ENCODE results near the gene TRAF1. TPM values are rescaled to one million over a fixed set of nuclear protein-coding genes. Genes with fewer than 3 reads are reported as not detected.

Gene TRAF1
- total and polyA plus RNA-seq, 2 of the 13 experiments (the other 11 are each of a cell fraction or from before 2014, with no cell fraction given) = 0.44 to 1.0 TPM

DNA sequence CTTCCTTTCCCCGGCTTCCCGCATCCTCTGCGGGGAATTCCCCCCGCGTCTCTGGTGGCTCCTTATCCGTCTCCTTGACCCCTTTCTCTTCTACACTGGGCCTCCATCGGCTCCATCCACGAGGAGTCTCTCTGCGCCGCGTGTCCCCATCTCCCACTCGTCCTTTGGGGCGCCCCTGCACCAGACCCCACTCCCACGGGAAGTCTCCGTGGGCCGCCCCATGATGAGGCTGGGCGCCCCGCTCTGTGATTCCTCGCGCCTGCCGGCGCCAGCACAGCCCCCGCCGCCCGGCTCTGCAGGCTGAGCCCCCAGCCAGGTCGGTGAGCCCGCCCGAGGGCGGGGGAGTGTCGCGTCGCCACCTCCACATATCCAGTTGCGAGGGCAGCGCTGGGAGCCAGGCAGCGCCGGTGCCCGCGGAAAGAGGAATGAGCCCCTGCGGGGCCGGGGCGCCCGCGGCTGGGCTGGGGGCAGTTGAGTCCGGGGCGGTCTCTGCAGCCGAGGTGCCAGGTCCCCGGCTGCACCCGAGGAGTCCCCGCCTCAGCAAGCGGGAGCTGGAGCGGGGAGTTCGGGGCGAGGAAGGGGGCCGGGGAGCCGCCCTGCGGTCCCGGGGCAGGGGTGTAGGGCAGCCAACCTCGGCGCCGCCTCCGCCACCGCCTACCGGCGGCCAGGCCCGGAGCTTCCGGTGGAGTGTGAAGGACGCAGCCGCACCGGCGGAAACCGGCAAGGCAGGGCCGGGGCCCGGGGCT, 2.1 kb upstream of the TRAF1 start (continued):
- TF ChIP-seq ZNF547 (CRISPR knock-in tag; IDR thresholded peaks at IDR 0.05) (no peak), E2F2 (CRISPR knock-in tag; IDR thresholded peaks at IDR 0.05; ENCODE audit: borderline replicate concordance) (0 out of 2 replicates have a peak, but pooled peaks have one; percentile 34), JUND (CRISPR knock-in tag; IDR thresholded peaks at IDR 0.05) (no peak), PRPF4 (IDR thresholded peaks at IDR 0.05; ENCODE audit: low read depth, low read length, poor library complexity, severe bottlenecking) (no peak), BRCA1 (CRISPR knock-in tag; IDR thresholded peaks at IDR 0.05) (no peak), MLLT10 (CRISPR knock-in tag; IDR thresholded peaks at IDR 0.05) (no peak), ZNF713 (CRISPR knock-in tag; IDR thresholded peaks at IDR 0.05) (no peak), ZFX (CRISPR knock-in tag; IDR thresholded peaks at IDR 0.05; ENCODE audit: low read depth) (peak; percentile 78), ZNF570 (CRISPR knock-in tag; IDR thresholded peaks at IDR 0.05; ENCODE audit: borderline replicate concordance) (peak; percentile 49; the same call in 1 of the 2 replicates), ZKSCAN1 (IDR thresholded peaks at IDR 0.05; ENCODE audit: low read length) (no peak), NR2F6 (IDR thresholded peaks at IDR 0.05) (no peak), NR2F6 (CRISPR knock-in tag; IDR thresholded peaks at IDR 0.05) (no peak), GTF2F1 (IDR thresholded peaks at IDR 0.05; ENCODE audit: low read length) (no peak), CAMTA2 (CRISPR knock-in tag; IDR thresholded peaks at IDR 0.05; ENCODE audit: borderline replicate concordance) (no peak), ARNTL (CRISPR knock-in tag; IDR thresholded peaks at IDR 0.05) (no peak), ZBTB20 (CRISPR knock-in tag; IDR thresholded peaks at IDR 0.05; ENCODE audit: borderline replicate concordance, low read depth) (no peak; the same call in 1 of the 2 replicates), RAD21 (CRISPR knock-in tag; IDR thresholded peaks at IDR 0.05) (peak; percentile 33; the same call in 1 of the 2 replicates)
- TF ChIP-seq, protein P1, sequence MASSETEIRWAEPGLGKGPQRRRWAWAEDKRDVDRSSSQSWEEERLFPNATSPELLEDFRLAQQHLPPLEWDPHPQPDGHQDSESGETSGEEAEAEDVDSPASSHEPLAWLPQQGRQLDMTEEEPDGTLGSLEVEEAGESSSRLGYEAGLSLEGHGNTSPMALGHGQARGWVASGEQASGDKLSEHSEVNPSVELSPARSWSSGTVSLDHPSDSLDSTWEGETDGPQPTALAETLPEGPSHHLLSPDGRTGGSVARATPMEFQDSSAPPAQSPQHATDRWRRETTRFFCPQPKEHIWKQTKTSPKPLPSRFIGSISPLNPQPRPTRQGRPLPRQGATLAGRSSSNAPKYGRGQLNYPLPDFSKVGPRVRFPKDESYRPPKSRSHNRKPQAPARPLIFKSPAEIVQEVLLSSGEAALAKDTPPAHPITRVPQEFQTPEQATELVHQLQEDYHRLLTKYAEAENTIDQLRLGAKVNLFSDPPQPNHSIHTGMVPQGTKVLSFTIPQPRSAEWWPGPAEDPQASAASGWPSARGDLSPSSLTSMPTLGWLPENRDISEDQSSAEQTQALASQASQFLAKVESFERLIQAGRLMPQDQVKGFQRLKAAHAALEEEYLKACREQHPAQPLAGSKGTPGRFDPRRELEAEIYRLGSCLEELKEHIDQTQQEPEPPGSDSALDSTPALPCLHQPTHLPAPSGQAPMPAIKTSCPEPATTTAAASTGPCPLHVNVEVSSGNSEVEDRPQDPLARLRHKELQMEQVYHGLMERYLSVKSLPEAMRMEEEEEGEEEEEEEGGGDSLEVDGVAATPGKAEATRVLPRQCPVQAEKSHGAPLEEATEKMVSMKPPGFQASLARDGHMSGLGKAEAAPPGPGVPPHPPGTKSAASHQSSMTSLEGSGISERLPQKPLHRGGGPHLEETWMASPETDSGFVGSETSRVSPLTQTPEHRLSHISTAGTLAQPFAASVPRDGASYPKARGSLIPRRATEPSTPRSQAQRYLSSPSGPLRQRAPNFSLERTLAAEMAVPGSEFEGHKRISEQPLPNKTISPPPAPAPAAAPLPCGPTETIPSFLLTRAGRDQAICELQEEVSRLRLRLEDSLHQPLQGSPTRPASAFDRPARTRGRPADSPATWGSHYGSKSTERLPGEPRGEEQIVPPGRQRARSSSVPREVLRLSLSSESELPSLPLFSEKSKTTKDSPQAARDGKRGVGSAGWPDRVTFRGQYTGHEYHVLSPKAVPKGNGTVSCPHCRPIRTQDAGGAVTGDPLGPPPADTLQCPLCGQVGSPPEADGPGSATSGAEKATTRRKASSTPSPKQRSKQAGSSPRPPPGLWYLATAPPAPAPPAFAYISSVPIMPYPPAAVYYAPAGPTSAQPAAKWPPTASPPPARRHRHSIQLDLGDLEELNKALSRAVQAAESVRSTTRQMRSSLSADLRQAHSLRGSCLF (CRISPR knock-in tag; IDR thresholded peaks at IDR 0.05; ENCODE audit: borderline replicate concordance) = no peak
- TF ChIP-seq, protein P2, sequence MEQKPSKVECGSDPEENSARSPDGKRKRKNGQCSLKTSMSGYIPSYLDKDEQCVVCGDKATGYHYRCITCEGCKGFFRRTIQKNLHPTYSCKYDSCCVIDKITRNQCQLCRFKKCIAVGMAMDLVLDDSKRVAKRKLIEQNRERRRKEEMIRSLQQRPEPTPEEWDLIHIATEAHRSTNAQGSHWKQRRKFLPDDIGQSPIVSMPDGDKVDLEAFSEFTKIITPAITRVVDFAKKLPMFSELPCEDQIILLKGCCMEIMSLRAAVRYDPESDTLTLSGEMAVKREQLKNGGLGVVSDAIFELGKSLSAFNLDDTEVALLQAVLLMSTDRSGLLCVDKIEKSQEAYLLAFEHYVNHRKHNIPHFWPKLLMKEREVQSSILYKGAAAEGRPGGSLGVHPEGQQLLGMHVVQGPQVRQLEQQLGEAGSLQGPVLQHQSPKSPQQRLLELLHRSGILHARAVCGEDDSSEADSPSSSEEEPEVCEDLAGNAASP (CRISPR knock-in tag; IDR thresholded peaks at IDR 0.05; ENCODE audit: borderline replicate concordance) = no peak
- TF ChIP-seq, protein P3, sequence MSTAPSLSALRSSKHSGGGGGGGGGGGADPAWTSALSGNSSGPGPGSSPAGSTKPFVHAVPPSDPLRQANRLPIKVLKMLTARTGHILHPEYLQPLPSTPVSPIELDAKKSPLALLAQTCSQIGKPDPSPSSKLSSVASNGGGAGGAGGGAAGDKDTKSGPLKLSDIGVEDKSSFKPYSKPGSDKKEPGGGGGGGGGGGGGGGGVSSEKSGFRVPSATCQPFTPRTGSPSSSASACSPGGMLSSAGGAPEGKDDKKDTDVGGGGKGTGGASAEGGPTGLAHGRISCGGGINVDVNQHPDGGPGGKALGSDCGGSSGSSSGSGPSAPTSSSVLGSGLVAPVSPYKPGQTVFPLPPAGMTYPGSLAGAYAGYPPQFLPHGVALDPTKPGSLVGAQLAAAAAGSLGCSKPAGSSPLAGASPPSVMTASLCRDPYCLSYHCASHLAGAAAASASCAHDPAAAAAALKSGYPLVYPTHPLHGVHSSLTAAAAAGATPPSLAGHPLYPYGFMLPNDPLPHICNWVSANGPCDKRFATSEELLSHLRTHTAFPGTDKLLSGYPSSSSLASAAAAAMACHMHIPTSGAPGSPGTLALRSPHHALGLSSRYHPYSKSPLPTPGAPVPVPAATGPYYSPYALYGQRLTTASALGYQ (CRISPR knock-in tag; IDR thresholded peaks at IDR 0.05) = peak; percentile 63; the same call in 1 of the 2 replicates
- TF ChIP-seq, protein P4, sequence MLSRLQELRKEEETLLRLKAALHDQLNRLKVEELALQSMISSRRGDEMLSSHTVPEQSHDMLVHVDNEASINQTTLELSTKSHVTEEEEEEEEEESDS (CRISPR knock-in tag; IDR thresholded peaks at IDR 0.05; ENCODE audit: borderline replicate concordance) = no peak

Measured in HepG2 (cell line).